HUES48 (cell line): Measurements from ENCODE around the gene ASXL1.
"Not testable (repeated sequence)": the region's sequence is repeated elsewhere in the genome, so short reads cannot be mapped to it uniquely, and the experiment has no call there.

Source experiments
- H3K27ac ChIP-seq: one replicate; pipeline ENCODE4 v1.7.0; 2013; ENCODE audit warnings: low read depth, low read length, inconsistent platforms
- H3K27me3 ChIP-seq: 2 replicates; pipeline ENCODE4 v1.6.1; 2013; ENCODE audit warnings: mild to moderate bottlenecking, low read length; ENCODE audit not compliant: control insufficient read depth, insufficient read depth
- H3K36me3 ChIP-seq: 2 replicates; pipeline ENCODE4 v1.6.1; 2013; ENCODE audit warnings: low read length; ENCODE audit not compliant: control insufficient read depth, insufficient read depth
- H3K4me1 ChIP-seq: 2 replicates; pipeline ENCODE4 v1.6.1; 2013; ENCODE audit warnings: mild to moderate bottlenecking, low read length; ENCODE audit not compliant: control insufficient read depth, insufficient read depth
- H3K4me3 ChIP-seq: 2 replicates; pipeline ENCODE4 v1.5.1; 2013; ENCODE audit warnings: mild to moderate bottlenecking, low read depth, low read length
- H3K9ac ChIP-seq: 2 replicates; pipeline ENCODE4 v1.6.1; 2013; ENCODE audit warnings: mild to moderate bottlenecking, low read depth, low read length, moderate library complexity
- H3K9me3 ChIP-seq: 2 replicates; pipeline ENCODE4 v1.6.1; 2013; ENCODE audit warnings: low read length; ENCODE audit not compliant: control insufficient read depth, insufficient read depth

Gene ASXL1

DNA sequence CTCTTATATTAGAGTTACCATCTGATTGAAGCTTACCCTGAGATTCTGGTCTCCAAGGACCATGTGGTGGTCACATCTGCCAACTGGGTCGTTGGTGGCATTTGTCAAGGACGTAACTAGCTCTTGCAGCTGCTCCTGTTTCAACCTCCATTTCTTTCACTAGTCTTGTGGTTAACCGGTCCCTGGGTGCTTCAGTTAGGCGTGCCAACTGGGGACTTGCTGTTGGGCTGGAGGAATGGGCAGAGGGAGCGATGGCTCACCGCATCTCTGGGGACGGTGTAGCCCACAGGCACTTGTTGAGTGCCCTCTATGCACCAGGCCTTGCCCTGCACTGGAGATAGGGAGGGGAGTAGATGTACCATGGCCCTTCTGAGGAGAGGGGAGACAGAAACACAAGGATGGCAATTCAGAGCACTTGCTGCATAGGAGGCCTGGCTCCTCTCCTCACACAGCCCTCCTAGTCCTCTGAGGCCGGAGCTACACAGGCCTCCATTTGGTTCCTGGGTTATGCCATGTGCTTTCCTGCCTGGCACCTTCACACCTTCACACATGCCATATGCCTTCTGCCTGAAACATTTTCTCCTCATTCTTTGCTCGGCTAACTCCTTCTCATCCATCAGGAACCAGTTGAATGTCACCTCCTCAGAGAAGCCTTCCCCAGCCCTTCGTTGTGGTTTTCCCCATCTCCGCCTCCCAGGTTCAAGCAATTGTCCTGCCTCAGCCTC is 20.0 kb upstream of the ASXL1 start:
- no peak overlapping the region for H3K27ac ChIP-seq
- H3K9ac ChIP-seq, result no peak overlapping the region
- H3K27me3 ChIP-seq, result no peaks in the 10 kb centered on the region
- H3K9me3 ChIP-seq, result no peaks in the 10 kb centered on the region
- H3K4me1 ChIP-seq, result no peaks in the 10 kb centered on the region
- H3K4me3 ChIP-seq, result no peak overlapping the region
- 0 out of 2 replicates have a peak, but pooled peaks cover 3% of the 10 kb centered on the region for H3K36me3 ChIP-seq

DNA sequence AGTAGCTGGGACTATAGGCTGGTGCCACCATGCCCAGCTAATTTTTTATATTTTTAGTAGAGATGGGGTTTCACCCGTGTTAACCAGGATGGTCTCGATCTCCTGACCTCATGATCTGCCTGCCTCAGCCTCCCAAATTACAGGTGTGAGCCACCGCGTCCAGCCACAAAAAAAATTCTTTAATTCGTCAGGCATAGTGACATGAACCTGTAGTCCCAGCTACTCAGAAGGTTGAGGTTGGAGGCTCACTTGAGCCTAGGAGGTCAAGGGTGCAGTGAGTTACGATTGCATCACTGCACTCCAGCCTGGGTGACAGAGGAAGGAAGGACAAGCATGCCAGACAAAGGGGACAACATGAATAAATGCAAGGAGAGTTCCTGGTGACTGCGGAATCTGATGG is 19.5 kb upstream of the ASXL1 start:
- Histone ChIP-seq H3K36me3 (0 out of 2 replicates have a peak, but pooled peaks cover 3% of the 10 kb centered on the region), H3K4me1 (no peaks in the 10 kb centered on the region)

DNA sequence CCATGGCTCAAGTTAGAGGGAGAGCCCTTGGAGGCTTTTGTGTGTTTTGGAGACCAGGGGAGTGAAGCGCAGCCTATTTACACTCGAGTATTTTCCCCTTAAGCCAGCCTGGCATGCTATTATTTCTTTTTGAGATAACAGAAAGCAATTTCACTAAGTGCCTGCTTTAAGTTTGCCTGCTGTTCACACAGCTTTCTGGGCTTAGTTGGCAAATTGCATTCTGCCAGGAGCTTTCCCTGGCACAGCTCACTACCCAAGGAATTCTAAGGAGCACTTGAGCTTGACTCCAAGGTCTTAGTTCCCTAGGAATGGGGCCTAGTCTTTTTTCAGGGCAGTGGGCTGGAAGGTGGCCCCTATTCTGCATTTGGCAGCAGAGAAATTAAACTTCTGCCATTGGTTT is 19.0 kb upstream of the ASXL1 start:
- Histone ChIP-seq H3K4me3 (no peak overlapping the region), H3K4me1 (no peaks in the 10 kb centered on the region), H3K36me3 (0 out of 2 replicates have a peak, but pooled peaks cover 3% of the 10 kb centered on the region), H3K9me3 (no peaks in the 10 kb centered on the region), H3K27me3 (no peaks in the 10 kb centered on the region), H3K9ac (no peak overlapping the region), H3K27ac (no peak overlapping the region)

More for the DNA sequence above, 19.5 kb upstream of the ASXL1 start:
- H3K27ac ChIP-seq, result no peak overlapping the region
- H3K4me3 ChIP-seq, result no peak overlapping the region
- H3K9me3 ChIP-seq, result no peaks in the 10 kb centered on the region
- H3K27me3 ChIP-seq, result no peaks in the 10 kb centered on the region
- H3K9ac ChIP-seq, result no peak overlapping the region

DNA sequence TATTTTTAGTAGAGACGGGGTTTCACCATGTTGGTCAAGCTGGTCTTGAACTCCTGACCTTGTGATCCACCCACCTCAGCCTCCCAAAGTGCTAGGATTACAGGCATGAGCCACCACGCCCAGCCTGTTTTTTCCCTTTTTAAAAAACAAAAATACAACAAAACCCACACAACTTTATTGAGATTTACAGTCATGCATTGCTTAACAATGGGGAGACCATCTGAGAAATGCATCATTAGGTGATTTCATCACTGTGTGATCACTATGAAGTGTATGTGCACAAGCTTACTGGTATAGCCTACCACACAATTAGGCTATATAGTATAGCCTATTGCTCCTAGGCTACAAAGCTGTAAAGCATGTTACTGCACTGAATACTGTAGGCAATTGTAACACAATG is 17.1 kb upstream of the ASXL1 start:
- not testable (repeated sequence) for H3K36me3 ChIP-seq

DNA sequence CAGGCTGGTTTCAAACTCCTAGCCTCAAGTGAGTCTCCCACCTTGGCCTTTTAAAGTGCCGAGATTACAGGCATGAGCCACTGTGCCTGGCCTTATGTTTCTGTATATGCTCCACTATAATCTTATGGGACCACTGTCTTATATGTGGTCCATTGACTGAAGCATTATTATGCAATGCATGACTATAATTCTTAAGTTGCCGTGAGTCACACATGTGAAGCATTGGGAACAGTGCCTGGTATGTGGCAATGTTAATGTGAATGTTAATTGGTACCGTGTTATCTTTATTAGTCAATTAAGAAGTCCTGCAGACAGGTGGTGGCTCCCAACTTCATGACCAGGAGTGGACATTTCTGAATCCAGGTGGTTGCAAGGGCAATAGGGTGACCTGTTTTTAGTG is 14.7 kb upstream of the ASXL1 start:
- Histone ChIP-seq H3K36me3 (no peaks in the 10 kb centered on the region), H3K9me3 (no peaks in the 10 kb centered on the region), H3K4me3 (no peak overlapping the region), H3K27ac (no peak overlapping the region), H3K4me1 (peaks cover 11% of the 10 kb centered on the region; the same call in 1 of the 2 replicates), H3K27me3 (no peaks in the 10 kb centered on the region), H3K9ac (no peak overlapping the region)

More for the DNA sequence above, 17.1 kb upstream of the ASXL1 start:
- H3K4me1 ChIP-seq, result peaks cover 11% of the 10 kb centered on the region; the same call in 1 of the 2 replicates
- not testable (repeated sequence) for H3K4me3 ChIP-seq, H3K27me3 ChIP-seq, H3K9me3 ChIP-seq, H3K9ac ChIP-seq, H3K27ac ChIP-seq

DNA sequence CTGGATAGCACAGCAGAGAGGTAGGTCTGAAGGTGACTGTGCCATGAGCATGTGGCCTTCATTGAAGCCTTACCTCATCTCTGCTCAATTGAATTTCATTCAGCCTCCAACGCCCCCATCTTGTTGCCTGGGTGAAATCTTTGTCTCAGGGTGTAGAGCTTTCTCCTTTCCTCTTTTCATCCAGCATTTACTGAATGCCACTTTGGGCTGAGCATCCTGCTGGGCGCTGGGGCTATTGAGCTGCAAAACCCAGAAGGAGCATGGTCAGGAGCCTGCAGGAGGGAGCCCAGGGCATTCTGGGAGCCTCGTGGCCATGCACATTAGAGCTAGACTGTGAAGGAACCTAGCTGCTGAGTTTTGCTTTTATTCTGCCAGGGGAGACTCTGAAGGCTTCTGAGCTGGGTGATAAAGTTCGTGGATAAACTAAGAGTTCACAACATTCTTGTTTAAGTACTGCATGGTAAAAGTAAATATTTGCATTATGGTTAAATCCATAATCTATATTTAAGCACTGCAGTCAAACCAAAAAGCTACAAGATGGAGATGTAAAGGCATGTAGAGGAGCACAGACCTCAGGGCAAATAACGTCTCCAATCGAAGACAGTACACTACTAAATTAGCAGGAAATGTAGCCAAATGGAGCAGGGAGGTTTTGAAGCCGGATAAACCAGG is 13.2 kb upstream of the ASXL1 start:
- H3K36me3 ChIP-seq, result no peaks in the 10 kb centered on the region
- no peaks in the 10 kb centered on the region for H3K9me3 ChIP-seq
- H3K4me1 ChIP-seq, result peaks cover 11% of the 10 kb centered on the region; the same call in 1 of the 2 replicates
- no peak overlapping the region for H3K9ac ChIP-seq
- H3K27ac ChIP-seq, result peak overlapping the region; percentile 76
- no peak overlapping the region for H3K4me3 ChIP-seq
- no peaks in the 10 kb centered on the region for H3K27me3 ChIP-seq

DNA sequence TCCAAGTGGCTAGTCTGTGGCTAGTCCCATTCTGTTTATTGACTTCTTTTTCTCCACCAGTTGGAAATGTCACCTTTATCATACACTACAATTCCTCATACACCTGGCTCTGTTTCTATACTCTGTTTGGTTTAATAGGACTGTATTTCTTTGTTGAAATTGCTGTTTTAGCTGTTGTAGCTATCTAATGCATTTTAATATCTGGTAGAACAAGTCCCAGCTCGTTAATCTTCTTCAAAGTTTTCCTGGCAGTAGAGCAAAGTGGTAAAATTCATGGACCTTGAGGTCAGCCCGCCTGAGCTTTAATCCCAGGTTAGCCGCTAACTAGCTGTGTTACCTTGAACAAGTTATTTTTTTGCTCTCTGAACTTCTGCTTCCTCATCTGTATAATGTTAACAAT is 9.9 kb upstream of the ASXL1 start:
- Histone ChIP-seq H3K27ac (no peak overlapping the region), H3K27me3 (no peaks in the 10 kb centered on the region), H3K36me3 (no peaks in the 10 kb centered on the region), H3K9me3 (no peaks in the 10 kb centered on the region), H3K4me3 (no peak overlapping the region), H3K9ac (no peak overlapping the region), H3K4me1 (peaks cover 11% of the 10 kb centered on the region; the same call in 1 of the 2 replicates)

DNA sequence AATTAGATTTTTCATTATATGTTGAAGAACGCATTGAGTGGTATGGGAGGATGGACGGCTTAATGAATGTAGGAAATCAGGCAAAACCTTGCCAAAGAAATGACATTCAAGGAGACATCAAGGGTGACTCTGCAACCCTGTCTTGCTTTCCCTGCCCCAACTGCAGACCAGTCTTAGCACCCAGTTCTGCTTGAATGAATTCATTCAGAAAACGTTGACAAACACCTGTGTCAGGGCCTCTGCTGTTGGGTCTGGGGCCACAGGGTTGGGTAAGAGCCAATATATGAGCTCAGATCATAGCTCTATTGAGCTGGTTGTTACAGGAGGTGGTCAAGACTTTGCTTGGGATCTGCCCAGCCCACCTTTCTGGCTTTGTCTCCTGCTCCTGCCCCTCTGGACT is 7.7 kb upstream of the ASXL1 start:
- Histone ChIP-seq H3K36me3 (no peaks in the 10 kb centered on the region), H3K4me1 (no peaks in the 10 kb centered on the region; the same call in 1 of the 2 replicates), H3K9me3 (no peaks in the 10 kb centered on the region), H3K4me3 (no peak overlapping the region), H3K9ac (no peak overlapping the region), H3K27me3 (no peaks in the 10 kb centered on the region; the same call in 1 of the 2 replicates), H3K27ac (no peak overlapping the region)

DNA sequence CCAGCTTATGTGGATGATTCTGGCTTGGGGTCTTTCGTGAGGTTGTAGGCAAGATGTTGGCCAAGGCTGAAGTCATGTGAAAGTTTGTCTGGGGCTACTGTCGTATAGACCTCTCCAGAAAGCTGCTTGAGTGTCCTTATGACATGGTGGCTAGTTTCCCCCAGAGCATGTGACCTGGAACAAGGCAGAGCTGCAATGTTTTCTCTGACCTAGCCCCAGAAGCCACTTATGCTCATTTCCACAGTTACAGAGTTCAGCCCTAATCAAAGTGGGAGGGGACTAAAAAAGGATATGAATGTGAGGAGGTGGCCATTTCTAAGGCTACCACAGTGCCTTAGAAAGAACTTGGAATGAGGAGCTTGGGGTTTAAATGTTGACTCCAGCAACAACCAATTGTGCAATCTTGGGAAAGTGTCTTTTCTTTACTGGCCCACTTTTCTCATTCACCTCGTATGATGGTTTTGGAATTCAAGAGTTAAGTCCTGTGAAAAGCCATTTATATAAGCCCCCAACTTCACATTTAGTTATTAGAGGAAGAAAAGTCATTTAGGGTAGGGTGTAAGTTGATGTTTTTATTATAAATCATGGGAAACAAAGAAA is 5.9 kb upstream of the ASXL1 start:
- Histone ChIP-seq H3K4me3 (no peak overlapping the region), H3K36me3 (no peaks in the 10 kb centered on the region), H3K4me1 (peaks cover 2% of the 10 kb centered on the region; the same call in 1 of the 2 replicates), H3K9ac (no peak overlapping the region), H3K27me3 (no peaks in the 10 kb centered on the region; the same call in 1 of the 2 replicates), H3K9me3 (no peaks in the 10 kb centered on the region), H3K27ac (no peak overlapping the region)

DNA sequence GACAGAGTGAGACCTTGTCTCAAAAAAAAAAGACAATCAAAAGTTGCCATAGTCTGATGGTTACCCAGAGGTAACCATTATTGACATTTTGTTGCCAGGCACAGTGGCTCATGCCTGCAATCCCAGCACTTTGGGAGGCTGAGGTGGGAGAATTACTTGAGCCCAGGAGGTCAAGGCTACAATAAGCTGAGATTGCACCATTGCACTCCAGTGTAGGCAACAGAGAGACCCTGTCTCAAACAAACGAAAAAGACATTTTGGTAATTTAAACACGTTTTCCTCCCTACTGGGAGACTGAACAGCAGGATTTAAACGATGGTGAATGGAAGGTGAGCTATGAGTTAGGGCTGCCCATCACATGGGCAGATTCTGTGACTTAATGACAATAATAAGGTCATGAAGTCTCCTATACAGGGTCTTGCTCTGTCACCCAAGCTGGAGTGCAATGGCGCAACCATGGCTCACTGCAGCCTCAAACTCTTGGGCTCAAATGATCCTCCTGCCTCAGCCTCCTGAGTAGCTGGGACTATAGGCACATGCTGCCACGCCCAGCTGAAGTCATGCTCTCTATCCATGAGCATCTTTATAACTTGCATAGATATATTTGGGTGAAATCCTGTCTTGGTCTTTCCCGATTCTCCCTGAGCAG is 4.2 kb upstream of the ASXL1 start:
- no peak overlapping the region for H3K4me3 ChIP-seq
- peaks cover 4% of the 10 kb centered on the region; the same call in 1 of the 2 replicates for H3K4me1 ChIP-seq
- H3K9me3 ChIP-seq, result no peaks in the 10 kb centered on the region
- H3K27me3 ChIP-seq, result no peaks in the 10 kb centered on the region; the same call in 1 of the 2 replicates
- H3K9ac ChIP-seq, result no peak overlapping the region
- H3K27ac ChIP-seq, result no peak overlapping the region
- H3K36me3 ChIP-seq, result no peaks in the 10 kb centered on the region
